NCI-H2029 (cell line): ENCODE results near the gene ZNF629.

Experiments
- DNase-seq: peaks from one replicate; lab custom pipeline; 2025; lab: John Stamatoyannopoulos, UW

The ZNF629 gene

GRCh38 chr16:30786115-30786935 lies 680 bp downstream of the ZNF629 start:
- no peak for DNase-seq

GRCh38 chr16:30785126-30786106 lies 1.6 kb downstream of the ZNF629 start:
- DNase-seq = no peak

- no peak for DNase-seq
Measured at GRCh38 chr16:30784215-30784614, 2.8 kb downstream of the ZNF629 start.

GRCh38 chr16:30783280-30784109 lies 3.5 kb downstream of the ZNF629 start:
- no peak for DNase-seq

GRCh38 chr16:30782486-30783279 lies 4.3 kb downstream of the ZNF629 start:
- DNase-seq = no peak

- no peak for DNase-seq
Measured at GRCh38 chr16:30780549-30780948, 6.5 kb downstream of the ZNF629 start.

- no peak for DNase-seq
Measured at GRCh38 chr16:30780021-30780420, 7.0 kb downstream of the ZNF629 start.

- no peak for DNase-seq
Measured at GRCh38 chr16:30779596-30779995, 7.4 kb downstream of the ZNF629 start.

- DNase-seq = no peak
Measured at GRCh38 chr16:30778549-30779244, 8.3 kb downstream of the ZNF629 start.

GRCh38 chr16:30777591-30778297 lies 9.3 kb downstream of the ZNF629 start:
- DNase-seq = no peak

- DNase-seq = peak; percentile 73
Measured at GRCh38 chr16:30775392-30776188, 11.4 kb downstream of the ZNF629 start.

- no peak for DNase-seq
Measured at GRCh38 chr16:30775131-30775391, 11.9 kb downstream of the ZNF629 start.

GRCh38 chr16:30774367-30775130 lies 12.5 kb downstream of the ZNF629 start:
- no peak for DNase-seq

- no peak for DNase-seq
Measured at GRCh38 chr16:30773826-30774225, 13.2 kb downstream of the ZNF629 start.

- no peak for DNase-seq
Measured at GRCh38 chr16:30771726-30772125, 15.3 kb downstream of the ZNF629 start.

GRCh38 chr16:30769379-30770089 lies 17.5 kb downstream of the ZNF629 start:
- no peak for DNase-seq

- no peak for DNase-seq
Measured at GRCh38 chr16:30768583-30769181, 18.3 kb downstream of the ZNF629 start.
